Right lung (tissue), 5 donors: ENCODE measurements around the gene PACC1. TPM values are rescaled to one million over a fixed set of nuclear protein-coding genes. Genes with fewer than 3 reads are reported as not detected.

Experiments
- DNase-seq, 2 donors: peaks; one replicate each; pipeline ENCODE4 v3.0.0-alpha.2; 2013
- polyA plus RNA-seq, 5 donors: library from polyadenylated mRNA; unstranded; fragments of 120-200 nt; gene quantifications; one replicate each; pipeline versions ENCODE4 v1.2.1 to v1.2.3, GENCODE V29; 2013; ENCODE audit warnings: inconsistent platforms in 1 of 5, low replicate concordance in 1 of 5; ENCODE audit not compliant: insufficient read length in 5 of 5, insufficient read depth in 1 of 5

The PACC1 gene
- polyA plus RNA-seq, 5 donors = 6.6 to 9.6 (median 8.5) TPM

- DNase-seq = no peak
Observed at GRCh38 chr1:212440419-212440818, 25.7 kb upstream of the PACC1 start.

- DNase-seq = no peak
Observed at GRCh38 chr1:212438831-212439237, 24.1 kb upstream of the PACC1 start.

GRCh38 chr1:212437179-212437798 lies 22.6 kb upstream of the PACC1 start:
- no peak for DNase-seq

DNA sequence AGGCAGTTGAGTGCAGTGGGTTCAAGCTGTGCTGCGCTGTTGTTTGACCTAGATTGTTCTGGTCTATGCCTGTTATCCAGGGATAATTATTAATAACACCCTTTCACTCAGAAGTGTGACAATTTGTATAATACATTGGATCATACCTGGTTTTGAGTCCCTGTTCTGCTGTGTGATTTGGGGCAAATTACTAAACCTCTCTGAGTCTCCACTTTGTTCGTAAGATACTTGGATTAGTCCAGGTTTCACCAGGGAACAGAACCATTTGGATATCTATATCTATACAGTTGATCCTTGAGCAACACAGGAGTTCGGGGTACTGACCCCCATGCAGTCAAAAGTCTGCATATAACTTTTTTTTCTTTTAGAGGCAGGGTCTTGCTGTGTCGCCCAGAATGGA lies 20.3 kb upstream of the PACC1 start:
- DNase-seq = no peak

GRCh38 chr1:212433577-212434462 lies 19.1 kb upstream of the PACC1 start:
- DNase-seq = no peak

DNA sequence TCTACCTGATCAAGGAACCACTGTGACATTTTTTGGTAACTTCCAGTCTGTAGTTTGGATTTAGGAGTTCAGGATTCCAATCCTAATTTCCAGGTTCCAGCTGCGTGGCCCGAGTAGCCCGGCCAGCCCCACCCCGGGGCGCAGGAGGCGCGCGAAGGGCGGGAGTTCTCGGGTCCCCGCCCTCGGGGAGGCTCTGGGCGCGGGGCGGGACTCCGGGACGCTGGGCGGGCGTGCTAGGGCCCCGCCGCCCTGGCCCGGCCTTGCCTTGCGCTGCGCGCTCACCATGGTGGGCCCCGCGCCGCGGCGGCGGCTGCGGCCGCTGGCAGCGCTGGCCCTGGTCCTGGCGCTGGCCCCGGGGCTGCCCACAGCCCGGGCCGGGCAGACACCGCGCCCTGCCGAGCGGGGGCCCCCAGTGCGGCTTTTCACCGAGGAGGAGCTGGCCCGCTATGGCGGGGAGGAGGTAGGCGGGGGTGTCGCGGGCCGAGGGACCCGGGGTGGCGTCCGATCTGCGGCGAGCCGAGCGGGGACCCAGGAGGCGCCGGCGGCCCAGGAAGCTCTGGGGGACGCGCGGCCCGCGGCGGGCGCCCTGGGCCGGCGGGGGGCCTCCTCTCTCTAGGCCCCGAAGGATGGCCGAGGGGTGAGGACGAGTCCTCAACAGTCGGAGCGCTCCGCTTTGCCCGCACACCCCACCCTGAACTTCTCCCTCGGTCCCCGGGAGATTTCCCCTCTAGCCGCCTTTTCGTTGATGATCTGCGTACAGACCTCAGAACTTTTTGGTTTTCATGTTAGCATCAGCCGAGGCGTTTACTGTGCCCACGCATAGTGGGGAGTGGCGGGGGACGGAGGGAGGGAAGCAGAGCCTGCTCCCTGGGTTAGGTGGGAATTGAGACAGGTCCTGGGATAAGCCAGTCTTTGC lies 18.2 kb upstream of the PACC1 start, which contains the start of gene NENF:
TSS of gene NENF (plus strand) at position 260 of the 916 bp plus-strand sequence. CDS start at position 284, 24 bp downstream.
- peak; percentile 70 to 74 for DNase-seq

GRCh38 chr1:212432272-212432660 lies 17.6 kb upstream of the PACC1 start:
- DNase-seq = no peak

DNA sequence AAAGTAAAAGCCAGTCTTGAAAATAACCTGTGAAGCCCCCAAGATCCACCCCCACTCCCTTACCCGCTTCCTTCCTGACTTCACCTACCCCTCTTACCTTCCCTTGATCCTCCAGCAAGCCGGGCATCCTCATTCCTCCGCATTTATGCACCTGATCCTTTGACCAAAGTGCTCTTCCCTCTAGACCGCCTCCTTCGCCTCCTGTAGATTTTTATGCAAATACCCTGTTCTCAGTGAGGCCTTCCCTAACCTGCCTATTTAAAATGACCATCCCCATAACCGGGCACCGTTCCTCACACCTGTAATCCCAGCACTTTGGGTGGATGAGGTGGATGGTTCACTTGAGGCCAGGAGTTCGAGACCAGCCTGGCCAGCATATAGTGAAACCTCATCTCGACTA lies 17.0 kb upstream of the PACC1 start:
- no peak for DNase-seq

- DNase-seq = no peak
Observed at GRCh38 chr1:212430955-212431394, 16.3 kb upstream of the PACC1 start.

GRCh38 chr1:212430416-212430815 lies 15.7 kb upstream of the PACC1 start:
- DNase-seq = no peak

DNA sequence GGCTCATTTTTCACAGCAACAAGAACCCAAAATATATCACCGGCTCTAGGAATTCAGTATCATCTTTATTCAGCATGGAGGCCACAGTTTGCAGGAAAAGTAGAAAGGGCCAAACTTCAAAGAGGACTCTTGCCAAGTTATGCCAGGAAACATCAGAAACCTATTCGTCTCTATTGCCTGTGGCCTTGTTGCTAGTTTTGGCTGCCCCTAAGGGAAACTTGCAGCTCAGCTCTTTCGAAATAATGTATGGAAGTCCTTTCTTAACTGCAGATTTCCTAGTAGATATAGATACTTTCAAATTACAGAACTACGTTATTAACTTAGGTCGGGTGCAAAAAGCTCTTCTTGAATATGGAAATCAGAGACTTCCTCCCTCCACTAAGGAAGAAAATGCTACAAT lies 13.8 kb upstream of the PACC1 start:
- DNase-seq = no peak

- no peak for DNase-seq
Observed at GRCh38 chr1:212423879-212424278, 9.2 kb upstream of the PACC1 start.

- DNase-seq = no peak
Observed at GRCh38 chr1:212421165-212421564, 6.5 kb upstream of the PACC1 start.

- no peak for DNase-seq
Observed at GRCh38 chr1:212415107-212415841, 588 bp upstream of the PACC1 start.

- DNase-seq = no peak
Observed at GRCh38 chr1:212413902-212414327, 771 bp downstream of the PACC1 start.

DNA sequence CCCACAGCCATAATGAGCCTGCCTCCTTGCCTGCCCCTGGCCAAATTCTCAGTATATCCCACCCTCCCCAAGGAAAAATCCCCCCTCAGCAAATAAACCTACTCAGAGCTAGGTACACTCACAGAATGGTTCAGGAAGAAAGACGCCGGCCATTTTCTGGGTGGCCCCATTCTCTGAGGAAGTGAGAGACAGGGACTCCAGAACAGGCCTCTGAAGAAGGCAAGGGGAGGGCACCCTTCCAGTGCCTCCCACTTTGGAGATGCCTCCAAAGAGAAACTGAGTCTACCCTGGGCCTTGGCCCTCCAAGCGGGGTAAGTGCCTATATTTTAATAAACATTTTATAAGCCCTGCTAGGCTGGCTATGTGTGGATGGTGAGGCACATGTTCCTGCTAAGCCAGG lies 2.3 kb downstream of the PACC1 start:
- DNase-seq = no peak

GRCh38 chr1:212410231-212410820 lies 4.4 kb downstream of the PACC1 start:
- DNase-seq = no peak

DNA sequence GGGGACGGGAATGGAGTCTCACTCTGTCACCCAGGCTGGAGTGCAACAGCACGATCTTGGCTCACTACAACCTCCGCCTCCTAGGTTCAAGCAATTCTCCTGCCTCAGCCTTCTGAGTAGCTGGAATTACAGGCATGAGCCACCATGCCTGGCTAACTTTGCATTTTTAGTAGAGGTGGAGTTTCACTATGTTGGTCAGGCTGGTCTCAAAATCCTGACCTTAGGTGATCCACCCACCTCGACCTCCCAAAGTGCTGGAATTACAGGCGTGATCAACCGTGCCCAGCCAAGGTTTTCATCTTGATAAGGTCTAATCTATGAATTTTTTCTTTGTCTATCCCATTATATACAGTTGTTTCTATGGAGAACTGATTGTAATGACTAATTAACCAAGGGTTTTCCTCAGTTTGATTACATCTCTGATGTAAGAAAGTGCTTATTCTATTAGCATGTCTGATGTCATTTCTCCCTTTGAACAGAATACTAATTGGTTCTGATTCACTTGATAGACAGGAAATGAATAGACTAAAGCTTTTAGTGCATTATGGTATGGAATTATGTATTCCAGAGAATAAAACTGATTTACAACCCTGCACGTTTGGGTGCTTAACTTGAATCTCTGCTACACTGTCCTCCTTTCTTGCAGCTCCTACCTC lies 11.9 kb downstream of the PACC1 start:
- no peak for DNase-seq

DNA sequence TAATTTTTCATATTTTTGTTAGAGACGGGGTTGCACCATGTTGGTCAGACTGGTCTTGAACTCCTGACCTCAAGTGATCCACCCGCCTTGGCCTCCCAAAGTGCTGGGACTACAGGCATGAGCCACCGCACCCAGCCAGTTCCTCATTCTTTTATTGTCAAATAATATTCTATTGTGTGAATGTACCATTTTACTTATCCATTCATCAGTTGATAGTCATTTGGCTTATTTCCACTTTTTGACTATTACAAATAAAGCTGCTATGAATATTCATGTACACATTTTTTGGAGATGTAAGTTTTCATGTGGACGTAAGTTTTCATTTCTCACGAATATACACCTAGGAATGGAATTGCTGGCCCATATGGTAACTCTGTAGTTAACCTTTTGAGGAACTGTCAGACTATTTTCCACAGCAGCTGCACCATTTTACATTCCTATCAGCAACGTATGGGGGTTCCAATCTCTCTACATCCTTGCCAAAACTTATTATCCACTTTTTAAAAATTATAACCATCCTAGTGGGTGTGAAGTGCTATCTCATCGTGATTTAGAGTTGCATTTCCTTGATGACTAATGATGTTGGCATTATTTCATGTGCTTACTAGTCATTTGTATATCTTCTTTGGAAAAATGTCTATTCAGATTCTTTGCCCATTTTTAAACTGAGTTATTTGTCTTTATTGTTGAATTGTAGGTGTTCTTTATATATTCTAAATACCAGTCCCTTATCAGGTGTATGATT lies 12.7 kb downstream of the PACC1 start:
- no peak for DNase-seq

- no peak for DNase-seq
Observed at GRCh38 chr1:212401042-212401441, 13.6 kb downstream of the PACC1 start.
